HEK293 (cell line): ENCODE data around the gene WSCD2.

ENCODE experiments used
- ZNF610 ChIP-seq: fragments of 450-650 bp; formaldehyde crosslinking; IDR thresholded peaks from 2 replicates; pipeline ENCODE4 v1.5.1; 2016; ENCODE audit warnings: missing biosample characterization, missing genetic modification characterization, borderline replicate concordance
- TF ChIP-seq, protein P1 (sequence below): fragments of 450-650 bp; formaldehyde crosslinking; optimal IDR thresholded peaks from 2 replicates; pipeline ENCODE3; 2016; ENCODE audit warnings: missing biosample characterization, mild to moderate bottlenecking, missing genetic modification characterization

DNA sequence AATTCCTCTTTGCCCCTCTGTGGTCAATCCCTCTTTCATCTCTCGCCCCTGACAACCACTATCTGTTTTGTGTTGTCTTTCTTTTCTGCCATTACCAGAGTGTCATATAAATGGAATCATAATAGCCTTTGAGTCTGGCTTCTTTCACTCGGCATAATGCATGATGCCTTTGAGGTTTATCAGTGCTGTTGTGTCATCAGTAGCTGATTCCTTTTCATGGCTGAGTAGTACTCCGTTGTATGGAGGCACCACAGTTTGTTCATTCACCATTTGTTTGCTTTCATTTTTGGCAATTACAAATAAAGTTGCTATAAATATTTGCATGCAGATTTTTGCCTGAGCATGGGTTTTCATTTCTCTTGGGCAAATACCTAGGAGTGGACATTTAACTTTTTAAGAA is 47.2 kb downstream of the WSCD2 start:
- TF ChIP-seq, protein P1, sequence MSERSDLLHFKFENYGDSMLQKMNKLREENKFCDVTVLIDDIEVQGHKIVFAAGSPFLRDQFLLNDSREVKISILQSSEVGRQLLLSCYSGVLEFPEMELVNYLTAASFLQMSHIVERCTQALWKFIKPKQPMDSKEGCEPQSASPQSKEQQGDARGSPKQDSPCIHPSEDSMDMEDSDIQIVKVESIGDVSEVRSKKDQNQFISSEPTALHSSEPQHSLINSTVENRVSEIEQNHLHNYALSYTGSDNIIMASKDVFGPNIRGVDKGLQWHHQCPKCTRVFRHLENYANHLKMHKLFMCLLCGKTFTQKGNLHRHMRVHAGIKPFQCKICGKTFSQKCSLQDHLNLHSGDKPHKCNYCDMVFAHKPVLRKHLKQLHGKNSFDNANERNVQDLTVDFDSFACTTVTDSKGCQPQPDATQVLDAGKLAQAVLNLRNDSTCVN: no peak
- no peak for TF ChIP-seq ZNF610
